ENCODE measurements around the gene LRMDA.

The LRMDA gene

DNA sequence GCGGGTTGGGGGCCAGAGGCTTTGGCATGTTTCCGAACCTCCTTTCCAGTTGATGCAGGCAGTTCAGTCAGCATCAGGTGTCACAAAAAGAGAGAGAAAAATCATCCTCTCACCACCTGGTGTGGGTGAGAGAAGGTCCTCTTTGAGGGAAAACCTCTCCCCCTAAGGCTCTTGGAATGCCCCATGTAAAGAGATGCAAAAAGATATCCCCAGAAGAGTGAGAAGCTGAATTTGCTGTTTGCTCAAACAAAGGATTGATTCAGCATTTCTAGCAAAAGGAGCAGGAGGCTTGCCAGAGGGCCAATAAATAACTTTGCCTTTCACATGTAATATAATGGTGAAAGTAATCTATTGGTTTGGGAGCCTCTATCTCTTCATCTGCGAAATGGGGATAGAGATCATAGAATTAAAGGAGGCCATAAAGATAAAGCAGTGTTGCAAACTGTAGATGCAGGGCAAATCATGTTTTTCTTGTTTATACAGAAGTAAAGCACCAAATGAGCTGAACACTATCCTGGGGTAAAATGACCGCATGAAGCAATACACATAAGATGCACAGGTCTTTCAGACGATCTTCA lies 425.9 kb downstream of the LRMDA start:
- no peak for DNase-seq

DNA sequence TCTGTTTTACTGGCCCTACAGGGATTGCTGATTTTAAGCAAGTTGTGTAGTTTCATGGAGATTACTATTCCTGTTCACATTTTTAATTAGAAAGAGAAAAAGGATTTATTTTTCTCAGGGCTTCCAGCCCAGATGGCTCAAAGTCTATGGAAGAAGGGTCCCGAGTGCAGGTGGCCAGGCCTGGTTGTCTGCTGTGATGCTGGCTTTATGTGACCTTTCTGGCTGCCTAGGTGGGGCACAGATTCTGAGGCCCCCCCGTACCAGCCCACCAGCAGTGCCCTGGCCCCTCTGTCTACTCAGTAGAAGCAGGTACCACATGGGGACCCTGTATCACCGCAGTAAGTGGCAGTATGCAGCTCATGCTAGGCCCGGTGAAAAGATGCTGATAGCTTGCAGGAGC lies 426.5 kb downstream of the LRMDA start:
- no peak for DNase-seq

DNA sequence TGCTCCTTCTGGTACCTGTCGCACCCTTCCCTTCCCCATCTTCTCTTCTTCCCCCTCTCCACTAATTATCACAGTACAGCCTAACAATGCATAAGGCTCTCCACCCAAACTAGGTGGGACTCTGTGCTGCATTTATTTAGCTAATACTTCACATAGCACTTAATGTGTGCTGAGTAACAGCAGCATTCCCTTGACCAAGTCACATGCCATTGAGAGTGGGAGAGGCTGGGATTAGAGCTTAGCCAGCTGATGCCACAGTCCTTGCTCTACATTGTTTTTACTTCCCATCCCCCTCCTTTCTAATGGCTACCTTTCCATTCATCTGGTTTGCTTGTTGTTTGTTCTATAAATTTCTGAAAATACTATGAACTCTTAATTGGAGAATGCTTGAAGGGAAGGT lies 426.9 kb downstream of the LRMDA start:
- DNase-seq: no peak

DNA sequence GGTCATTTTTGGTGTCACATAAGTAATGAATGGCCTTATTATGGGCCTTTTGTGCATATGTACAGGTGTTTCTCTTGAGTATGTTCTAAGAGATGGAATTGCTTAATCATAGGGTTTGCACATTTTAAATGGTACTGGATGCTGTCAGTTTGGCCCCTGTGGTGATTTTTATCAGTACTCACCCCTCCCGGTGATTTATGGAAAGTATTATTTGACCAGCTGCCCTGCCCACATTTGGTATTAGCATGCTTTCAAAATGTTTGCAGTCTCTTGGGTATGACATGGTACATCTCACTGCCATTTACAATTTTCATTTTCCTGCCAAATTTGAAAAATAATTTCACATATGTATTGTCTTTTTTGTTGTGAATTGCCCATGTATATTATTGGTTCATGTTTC lies 427.7 kb downstream of the LRMDA start:
- no peak for DNase-seq

DNA sequence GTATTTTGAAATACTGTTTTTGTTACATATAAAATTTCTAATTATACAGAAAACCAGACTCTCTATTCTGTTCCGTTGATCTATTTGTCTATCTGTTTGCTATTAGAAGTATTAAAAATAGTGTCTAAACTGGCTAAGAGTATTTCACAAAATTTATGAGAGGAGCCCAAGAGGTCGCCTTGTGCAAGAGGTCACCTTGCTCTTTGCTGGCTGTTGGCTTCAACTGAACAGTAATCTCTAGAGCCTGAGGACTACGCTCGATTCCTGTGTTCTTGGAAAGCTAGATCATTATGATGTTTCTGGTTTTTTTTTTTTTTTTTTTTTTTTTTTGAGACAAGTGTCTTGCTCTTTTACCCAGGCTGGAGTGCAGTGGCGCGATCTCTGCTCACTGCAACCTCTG lies 428.6 kb downstream of the LRMDA start:
- DNase-seq: no peak

DNA sequence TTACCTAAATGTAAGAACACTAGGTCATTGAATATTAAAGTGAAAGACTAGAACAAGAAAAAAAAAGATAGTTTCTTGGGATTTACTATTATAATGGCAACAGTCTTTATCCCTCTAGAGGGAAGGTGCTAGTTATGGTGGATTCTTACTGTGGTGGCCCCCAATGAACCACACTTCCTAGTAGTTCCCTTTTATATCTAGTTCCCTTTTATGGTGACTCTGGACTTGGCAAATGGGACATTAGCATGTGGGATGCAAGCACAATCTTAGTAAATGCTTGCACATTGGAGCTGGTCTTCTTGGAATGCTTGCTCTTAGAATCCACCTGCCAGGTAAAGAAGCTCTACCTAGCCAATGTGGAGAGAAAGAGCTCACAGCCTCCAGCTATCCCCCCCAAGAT lies 430.2 kb downstream of the LRMDA start:
- no peak for DNase-seq

DNA sequence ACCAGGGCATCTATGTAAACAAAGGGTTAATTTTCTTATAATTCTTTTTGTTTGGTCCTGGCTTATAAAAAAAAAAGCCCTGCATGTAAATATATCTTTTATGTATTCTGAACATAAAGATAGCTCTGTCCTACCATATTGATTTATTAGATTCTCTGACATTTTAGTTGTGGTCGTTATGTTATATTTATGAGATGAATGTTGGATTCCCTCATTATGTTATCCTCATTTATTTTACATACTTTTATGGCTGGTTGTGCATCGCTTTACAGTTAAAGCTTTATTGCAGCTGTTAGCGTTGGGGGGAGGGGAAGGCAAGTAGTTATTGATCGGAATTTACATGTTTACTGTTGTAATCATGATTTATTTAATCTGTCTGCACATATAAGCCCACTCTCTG lies 431.5 kb downstream of the LRMDA start:
- DNase-seq: no peak

DNA sequence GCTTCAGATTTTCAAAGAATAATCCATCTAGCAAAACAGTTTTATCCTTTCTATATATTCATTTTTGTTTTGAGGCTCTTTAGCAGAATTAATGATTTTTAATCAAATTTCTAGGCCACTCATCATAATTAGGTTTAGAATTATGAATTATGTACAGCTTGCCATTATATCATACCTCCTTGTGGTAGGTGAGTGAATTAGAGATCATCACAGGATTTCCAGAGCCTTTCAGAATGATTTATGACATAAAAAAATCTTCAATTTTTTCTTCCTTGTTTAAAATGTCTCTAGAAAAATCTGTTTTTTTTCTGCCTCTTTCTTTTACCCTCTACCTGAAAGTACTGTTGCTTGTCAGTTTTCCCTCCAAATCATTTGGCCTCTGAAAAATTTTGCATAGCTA lies 433.3 kb downstream of the LRMDA start:
- DNase-seq: no peak

DNA sequence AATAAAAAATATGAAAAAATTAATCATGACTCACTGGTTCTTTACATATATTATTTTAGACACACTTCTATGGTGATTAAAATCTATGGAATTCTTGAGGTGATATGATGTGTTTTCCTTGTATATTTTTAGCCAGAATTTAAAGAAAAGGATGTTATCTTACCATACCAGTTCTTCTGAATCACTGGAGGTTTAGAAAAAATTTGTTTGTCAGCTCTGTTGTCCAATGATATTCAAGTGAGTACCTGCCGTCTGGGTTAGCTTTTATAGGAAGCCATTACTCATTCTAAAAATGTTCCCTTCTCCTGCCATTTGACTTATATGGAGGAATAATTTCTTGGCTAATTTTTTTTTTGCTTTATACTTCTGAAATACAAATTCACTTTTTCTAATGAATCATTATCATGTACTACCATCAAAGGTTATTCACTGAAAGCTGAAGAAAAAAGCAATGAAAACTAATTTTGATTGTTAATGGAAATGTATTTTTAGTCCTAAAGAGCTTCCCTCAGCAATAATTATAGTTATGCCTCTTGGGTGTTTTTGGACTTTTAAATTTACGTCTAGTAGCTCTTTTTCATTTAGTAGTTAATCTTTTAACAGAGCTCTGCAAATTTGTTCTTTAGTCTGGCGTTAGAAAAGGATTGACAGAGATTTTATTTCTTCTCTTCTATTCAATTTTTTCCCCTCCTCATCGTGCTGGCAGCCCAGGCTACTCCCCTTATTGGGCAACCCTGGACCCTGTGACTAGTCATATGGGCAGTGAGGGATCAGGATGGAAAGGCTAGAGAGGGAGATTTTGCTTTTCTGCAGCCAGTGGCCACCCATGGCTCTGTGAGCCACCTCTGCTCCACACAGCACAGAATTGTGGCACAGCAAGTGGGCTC lies 434.2 kb downstream of the LRMDA start:
- no peak for DNase-seq

DNA sequence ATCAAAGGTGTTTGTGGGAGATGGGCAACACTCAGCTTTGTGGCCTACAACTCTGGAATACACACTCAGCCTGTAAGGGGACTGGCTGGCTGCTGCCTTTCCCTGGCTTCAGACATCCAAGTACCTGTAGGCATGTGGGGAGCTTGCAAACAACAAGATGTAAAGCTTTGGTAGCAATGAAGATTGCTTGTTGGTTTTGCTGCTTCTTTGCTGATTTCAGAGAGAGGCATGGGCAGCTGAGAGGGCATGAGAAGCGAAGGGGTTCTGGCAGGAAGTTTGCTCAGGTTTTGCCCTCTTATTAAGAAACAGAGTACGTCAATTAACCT lies 434.8 kb downstream of the LRMDA start:
- no peak for DNase-seq

DNA sequence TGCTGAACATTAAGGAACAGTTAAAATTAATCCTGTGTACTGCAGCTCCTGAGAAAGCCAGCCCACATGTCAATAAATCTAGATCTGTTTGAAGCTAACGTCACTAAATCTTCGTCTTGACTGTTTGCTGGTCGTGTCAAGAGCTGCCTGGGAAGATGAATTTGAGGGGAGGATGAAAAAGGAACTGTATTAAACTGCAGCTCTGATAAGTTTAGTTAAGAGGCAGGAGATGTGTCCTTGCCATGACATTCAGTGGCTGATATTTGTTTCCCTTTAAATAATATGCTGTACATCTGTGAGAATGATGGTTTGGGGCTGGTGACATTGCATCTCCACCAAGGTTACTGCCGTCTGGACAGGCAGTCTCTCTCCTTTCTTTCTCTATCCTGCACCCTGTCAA lies 435.3 kb downstream of the LRMDA start:
- no peak for DNase-seq

DNA sequence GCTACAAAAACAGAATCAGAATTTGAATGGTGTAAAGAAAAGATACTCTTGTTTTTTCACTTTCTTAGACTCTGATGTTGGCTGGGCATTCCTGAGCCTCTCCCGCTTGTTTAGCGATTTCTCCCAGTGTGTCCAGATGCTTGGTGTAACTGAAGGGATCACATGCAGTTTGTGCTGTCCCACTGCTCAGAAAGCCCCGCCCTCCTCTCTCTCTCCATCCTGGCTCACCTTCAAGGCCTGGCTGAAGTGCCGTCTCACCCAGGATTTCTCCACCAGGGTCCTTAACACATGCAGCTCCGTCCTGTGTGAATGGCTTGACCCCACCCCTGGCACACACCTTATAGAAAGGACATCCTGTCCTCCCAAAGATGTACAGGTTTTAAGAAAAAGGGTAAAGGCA lies 437.1 kb downstream of the LRMDA start:
- DNase-seq: no peak

DNA sequence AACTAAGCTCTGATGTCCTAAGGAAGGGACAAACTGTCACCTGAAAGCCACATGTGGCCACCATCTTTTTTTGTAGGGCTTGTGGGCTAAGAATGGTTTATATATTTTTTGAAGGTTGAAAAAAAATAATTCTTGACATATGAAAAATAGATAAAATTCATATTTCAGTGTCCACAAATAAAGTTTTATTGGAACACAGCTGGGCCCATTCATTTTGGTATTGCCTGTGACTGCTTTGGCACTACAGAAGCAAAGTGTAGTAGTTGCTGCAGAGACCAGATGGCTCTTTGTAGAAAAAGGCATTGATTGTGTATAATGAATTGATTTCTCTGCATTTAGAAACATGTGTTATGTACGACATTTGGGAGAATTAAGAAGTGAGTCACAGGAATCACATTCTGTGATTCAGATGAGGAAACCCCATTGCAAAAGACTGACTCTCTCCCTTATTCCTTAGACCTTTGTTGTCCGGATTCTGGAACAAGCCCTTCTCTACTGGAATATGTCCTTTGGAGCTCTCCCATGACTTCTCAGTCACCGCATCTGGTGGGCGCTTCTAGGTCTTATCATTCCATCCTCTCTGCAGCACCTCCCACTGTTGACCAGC lies 438.7 kb downstream of the LRMDA start:
- no peak for DNase-seq

DNA sequence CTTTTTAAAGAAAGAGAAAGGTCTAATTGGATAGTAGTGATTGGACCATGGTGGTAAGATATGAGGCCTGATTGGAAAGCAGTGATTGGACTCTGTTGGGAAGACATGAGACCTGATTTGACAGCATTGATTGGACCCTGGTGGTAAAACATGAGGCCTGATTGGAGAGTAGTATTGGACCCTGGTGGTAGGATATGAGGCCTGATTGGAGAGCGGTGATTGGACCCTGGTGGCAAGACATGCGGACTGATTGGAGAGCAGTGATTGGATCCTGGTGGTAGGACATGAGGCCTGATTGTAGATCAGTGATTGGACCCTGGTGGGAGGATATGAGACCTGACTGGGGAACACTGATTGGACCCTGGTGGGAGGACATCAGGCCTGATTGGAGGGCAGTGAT lies 444.3 kb downstream of the LRMDA start:
- no peak for DNase-seq

DNA sequence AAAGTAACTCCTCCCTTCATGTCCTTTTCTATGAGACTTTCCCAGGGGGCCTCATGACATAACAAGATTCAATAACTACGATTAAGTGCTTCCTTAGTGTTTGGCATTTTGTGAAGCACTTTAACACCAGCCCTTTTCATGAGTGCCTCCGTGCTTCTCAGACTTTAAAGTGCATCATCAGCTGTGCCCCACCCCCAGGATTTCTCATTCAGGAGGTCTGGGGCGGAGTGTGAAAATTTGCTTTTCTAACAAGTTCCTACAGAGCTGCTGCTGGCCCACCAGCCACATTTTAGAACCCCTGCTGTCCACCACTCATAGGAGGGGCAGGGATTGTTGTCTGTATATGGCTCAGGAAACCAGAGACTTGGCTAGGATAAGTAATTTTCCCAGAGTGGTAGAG lies 445.3 kb downstream of the LRMDA start:
- DNase-seq: no peak

DNA sequence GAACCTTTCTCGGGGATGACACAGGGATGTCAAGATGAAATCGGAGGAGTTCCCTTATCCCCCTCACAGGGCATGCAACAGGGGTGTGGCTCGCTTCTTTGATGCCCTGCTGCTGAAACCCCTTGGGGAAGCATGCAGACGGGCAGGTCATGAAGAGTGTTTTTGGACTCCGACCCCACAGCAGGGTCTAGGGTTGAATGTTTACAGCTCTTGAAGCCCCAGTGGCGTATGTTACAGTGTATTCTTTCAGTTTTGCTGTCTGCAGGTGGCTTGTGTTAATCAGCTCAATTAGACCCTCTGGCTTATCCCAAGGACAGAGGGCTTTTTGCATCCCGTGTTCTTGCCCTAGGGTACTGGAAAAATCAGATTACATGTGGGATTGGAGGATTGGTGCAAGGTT lies 446.5 kb downstream of the LRMDA start:
- DNase-seq: no peak

DNA sequence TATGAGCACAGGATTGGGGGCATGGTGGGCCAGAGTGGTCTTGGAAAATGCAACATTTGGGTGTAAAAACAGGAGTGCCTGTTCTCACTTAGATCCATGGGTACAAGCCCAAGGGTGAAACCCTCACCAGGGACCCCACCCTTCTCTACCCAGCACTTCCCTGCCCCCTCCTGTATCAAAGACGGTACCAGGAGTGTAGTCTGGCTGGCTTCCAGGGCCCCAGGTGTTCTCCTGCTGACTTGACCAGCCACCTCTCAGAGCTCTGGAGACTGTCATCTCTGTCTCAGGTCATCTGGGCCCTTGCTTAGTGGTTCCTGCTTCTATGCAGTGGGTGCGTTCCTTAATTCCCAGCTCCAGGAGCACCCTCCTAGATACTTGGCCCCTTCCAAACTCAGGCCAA lies 447.2 kb downstream of the LRMDA start:
- DNase-seq: no peak

DNA sequence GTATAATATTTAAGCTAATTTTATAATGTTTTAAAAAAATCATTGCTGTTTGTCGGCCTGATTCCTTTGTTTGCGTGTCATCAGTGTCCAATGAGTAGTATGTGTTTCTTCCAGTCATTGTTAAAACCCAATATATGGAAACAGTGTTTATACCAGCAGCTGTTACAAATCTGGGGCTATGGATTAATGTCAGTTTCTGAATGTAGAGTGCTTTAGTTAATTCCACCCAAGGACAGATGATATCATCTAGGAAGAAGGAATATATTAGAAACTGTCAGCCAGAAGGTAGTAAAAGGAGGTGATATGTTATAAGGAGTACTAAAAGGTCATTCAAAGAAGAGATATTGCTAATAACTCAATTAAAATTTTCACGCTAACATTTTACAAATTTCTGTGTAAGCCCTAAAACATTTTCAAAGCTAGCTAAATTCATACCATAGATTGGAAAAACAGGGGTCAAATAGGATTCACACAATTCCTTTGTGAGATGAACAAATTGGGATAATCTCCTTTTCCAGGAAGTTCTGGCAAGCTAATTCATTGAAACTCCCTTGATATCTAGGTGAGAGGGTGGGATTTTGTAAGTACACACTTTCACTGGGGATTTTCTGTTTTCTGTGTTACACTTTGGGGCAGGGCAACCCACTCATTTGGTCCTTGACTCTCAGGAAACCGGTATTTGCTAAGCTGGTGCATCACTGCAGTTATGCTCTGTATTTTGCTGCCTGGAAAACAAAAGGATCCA lies 448.8 kb downstream of the LRMDA start:
- no peak for DNase-seq

DNA sequence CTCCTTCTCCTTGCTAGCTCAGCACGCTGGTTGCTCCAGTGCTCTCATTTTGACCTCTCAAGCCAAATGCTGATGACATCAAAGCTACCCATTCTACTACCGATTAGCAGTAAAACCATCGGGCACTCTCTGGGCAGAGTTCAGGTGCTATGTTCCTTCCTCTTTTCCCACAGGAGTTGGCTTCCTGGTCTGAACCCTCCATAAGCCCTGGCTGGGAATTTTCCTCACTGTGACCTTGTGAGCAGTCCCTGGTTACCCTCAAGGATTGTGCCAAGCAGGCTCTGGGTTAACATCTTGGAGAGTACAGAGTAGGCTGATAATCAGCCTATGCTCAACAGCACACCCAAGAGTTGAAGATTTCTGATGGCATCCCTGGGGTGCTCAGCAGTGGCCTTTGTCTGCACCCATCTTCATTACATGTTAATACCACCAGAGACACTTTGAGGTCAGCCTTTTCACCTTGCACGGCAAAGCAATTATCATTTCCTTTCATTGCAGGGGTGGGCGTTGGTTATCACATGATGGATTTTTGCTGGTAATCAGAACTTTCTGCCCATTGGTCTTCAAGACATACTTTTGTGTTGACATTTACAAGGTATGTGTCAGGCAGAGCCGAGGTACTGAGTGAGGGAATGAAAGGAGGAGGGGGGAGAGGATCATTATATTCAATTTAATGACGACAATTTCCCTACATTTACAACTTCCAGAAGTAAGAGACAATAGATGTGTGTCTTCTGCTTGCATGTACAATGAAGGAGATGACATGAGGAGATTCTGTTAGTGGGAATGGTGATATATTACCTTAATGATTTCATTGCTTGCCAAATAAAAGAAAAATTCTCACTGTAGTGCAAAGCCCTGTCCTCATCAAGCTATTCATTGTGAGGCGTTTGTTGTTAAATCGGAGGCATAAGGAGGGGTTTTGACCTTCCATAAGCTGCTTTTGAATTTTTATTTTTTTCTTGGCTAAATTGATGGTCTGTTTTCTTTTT lies 452.0 kb downstream of the LRMDA start:
- DNase-seq: no peak

DNA sequence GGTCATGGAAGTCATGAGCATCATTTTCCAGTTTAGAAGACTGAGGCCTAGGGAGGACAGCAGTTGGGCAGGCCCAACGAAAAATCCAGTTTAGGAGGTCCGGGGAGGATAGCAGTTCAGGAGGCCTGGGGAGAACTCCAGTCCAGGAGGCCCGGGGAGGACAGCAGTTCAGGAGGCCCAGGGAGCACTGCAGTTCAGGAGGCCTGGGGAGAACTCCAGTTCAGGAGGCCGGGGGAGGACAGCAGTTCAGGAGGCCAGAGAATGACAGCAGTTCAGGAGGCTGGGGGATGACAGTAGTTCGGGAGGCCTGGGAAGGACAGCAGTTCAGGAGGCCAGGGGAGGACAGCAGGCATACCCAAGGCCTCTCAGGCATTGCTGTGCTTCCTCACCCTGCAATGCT lies 453.4 kb downstream of the LRMDA start:
- no peak for DNase-seq

DNA sequence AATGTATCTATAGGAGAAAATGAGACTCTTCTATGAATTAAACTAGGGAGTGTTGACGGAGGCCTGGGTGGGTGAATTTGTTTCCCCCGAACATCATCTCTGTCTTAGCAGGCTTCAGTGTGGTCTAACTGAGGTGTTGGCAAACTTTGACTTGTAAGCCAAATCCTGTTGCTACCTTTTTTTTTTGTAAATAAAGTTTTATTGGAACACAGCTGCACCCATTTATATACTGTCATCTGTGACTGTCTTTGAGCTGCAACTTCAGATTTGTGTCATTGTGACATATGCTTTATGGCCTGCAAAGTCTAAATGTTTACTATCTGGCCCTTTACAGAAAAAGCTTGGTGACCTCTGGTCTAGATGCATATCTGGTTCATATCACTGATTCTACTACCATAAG lies 455.9 kb downstream of the LRMDA start:
- no peak for DNase-seq

DNA sequence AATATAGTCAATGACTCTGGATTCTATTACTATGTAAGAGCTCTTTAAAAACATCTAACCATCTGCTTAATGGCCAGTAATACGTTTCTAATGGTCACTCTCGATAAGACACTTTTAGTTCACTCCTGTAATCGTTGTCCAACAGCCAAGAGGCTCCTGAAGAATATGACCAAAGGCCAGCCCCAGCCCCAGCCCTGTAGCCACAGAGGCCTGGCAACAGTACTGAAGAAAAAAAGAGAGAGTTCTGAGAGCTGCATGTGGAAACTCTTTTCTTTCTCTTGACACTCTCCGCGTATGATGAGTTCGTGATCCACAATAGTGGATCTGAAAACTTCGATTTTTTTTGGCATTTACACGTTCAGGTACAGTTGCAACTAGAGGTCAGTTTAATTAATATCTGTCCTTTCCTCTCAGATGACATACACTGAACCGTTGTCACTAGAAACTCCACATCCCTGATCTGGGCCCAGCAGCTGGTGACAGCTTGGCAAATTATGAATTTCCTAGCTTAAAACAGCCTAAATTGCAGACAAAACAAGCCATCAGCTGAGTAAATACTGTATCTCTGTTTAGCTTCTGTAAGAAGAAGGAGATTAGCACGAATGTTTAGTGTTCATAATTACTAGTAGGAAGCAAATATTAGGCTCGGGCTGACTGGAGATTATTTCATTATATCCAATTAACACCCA lies 456.7 kb downstream of the LRMDA start:
- no peak for DNase-seq
